B cell (primary cell): ENCODE measurements around the gene AIFM1. TPM values are rescaled to one million over a fixed set of nuclear protein-coding genes. Genes with fewer than 3 reads are reported as not detected.

ENCODE experiments used
- ATAC-seq: fragments of 200-7000 bp; cut with Tn5 transposase; one replicate; pipeline ENCODE4 v1.10.0; 2021; ENCODE audit warnings: low read depth, mild to moderate bottlenecking, moderate number of reproducible peaks, moderate library complexity
- CTCF ChIA-PET: fragments of 350-600 bp; sonication (Branson Sonifier 250); formaldehyde crosslinking; loops from one replicate; lab custom pipeline; 2021; ENCODE audit warnings: antibody characterized with exemption, inconsistent platforms; lab: Charles Lee
- POLR2A ChIA-PET: fragments of 350-600 bp; sonication (Branson Sonifier 250); formaldehyde crosslinking; loops from one replicate; lab custom pipeline; 2021; ENCODE audit warnings: antibody characterized with exemption; lab: Charles Lee
- DNase-seq: peaks from one replicate; pipeline ENCODE4 v3.0.0; 2013
- H2AFZ ChIP-seq: 2 replicates; pipeline ENCODE4 v1.6.1; 2012; ENCODE audit warnings: mild to moderate bottlenecking, low read depth, low read length; ENCODE audit not compliant: insufficient read depth, poor library complexity, severe bottlenecking
- H3K27ac ChIP-seq, 2 donors: 1 replicate in 1 of 2; 2 replicates in 1 of 2; pipeline ENCODE4 v1.5.1; 2012 to 2013; ENCODE audit warnings: low read length in 2 of 2, mild to moderate bottlenecking in 2 of 2, moderate library complexity in 1 of 2
- H3K27me3 ChIP-seq, 4 experiments: fragments of 200-600 bp in 1 of 4; sonication (generic) in 1 of 4; replicated peaks in 1 of 4; 1 replicate in 2 of 4; 2 replicates in 2 of 4; pipeline versions ENCODE4 v1.6.1 to v1.7.0; 2013 to 2016; ENCODE audit warnings: low read length in 3 of 4, mild to moderate bottlenecking in 2 of 4, mixed read lengths in 1 of 4, moderate library complexity in 1 of 4; ENCODE audit not compliant: insufficient read depth in 4 of 4, control insufficient read depth in 3 of 4; ENCODE audit errors: control extremely low read depth in 1 of 4
- H3K36me3 ChIP-seq, 2 experiments: replicated peaks in 1 of 2; 1 replicate in 1 of 2; 2 replicates in 1 of 2; pipeline versions ENCODE4 v1.6.1 to v1.7.1; 2013; ENCODE audit warnings: low read length in 1 of 2; ENCODE audit not compliant: insufficient read depth in 2 of 2, control insufficient read depth in 1 of 2; ENCODE audit errors: control extremely low read depth in 1 of 2, extremely low read depth in 1 of 2
- H3K4me1 ChIP-seq, 2 donors: fragments of 200-600 bp in 1 of 2; sonication (generic) in 1 of 2; 1 replicate in 1 of 2; 2 replicates in 1 of 2; pipeline versions ENCODE4 v1.5.1 to v1.6.1; 2013 to 2017; ENCODE audit warnings: low read length in 2 of 2; ENCODE audit not compliant: control insufficient read depth in 2 of 2, insufficient read depth in 2 of 2
- H3K4me2 ChIP-seq: replicated peaks from 2 replicates; pipeline ENCODE3; 2012; ENCODE audit warnings: mild to moderate bottlenecking, low read depth, low read length; ENCODE audit not compliant: poor library complexity, severe bottlenecking
- H3K4me3 ChIP-seq, 5 experiments: fragments of 200-600 bp in 1 of 5; sonication (generic) in 1 of 5; 1 replicate in 3 of 5; 2 replicates in 2 of 5; pipeline versions ENCODE4 v1.5.1 to v1.7.0; 2011 to 2016; ENCODE audit warnings: low read length in 4 of 5, mild to moderate bottlenecking in 4 of 5, low read depth in 2 of 5, control low read depth in 1 of 5, moderate library complexity in 1 of 5; ENCODE audit not compliant: insufficient read depth in 1 of 5; ENCODE audit errors: control extremely low read depth in 1 of 5, extremely low read depth in 1 of 5
- H3K79me2 ChIP-seq: fragments of 200-600 bp; sonication (generic); one replicate; pipeline ENCODE4 v1.6.0; 2016; ENCODE audit warnings: low read length; ENCODE audit not compliant: control insufficient read depth, insufficient read depth
- H3K9ac ChIP-seq: fragments of 200-600 bp; sonication (generic); 2 replicates; pipeline ENCODE4 v1.6.1; 2017; ENCODE audit warnings: mild to moderate bottlenecking, low read length, moderate library complexity
- H3K9me3 ChIP-seq, 3 donors: one replicate each; pipeline versions ENCODE4 v1.6.1 to v1.7.1; 2013; ENCODE audit warnings: low read length in 2 of 3; ENCODE audit not compliant: control insufficient read depth in 2 of 3, insufficient read depth in 1 of 3; ENCODE audit errors: control extremely low read depth in 1 of 3
- H4K20me1 ChIP-seq: 2 replicates; pipeline ENCODE4 v1.6.0; 2012; ENCODE audit warnings: mild to moderate bottlenecking, low read length; ENCODE audit not compliant: insufficient read depth, control insufficient read depth, poor library complexity, severe bottlenecking
- H3K27ac Mint-ChIP-seq: one replicate; pipeline ENCODE4 v1.8.0; 2021; ENCODE audit warnings: mixed read lengths
- H3K27me3 Mint-ChIP-seq: one replicate; pipeline ENCODE4 v1.8.0; 2021; ENCODE audit warnings: mixed read lengths
- H3K4me1 Mint-ChIP-seq: one replicate; pipeline ENCODE4 v1.8.0; 2021; ENCODE audit warnings: mixed read lengths
- H3K4me3 Mint-ChIP-seq: one replicate; pipeline ENCODE4 v1.8.0; 2021; ENCODE audit warnings: mixed read lengths
- H3K9me3 Mint-ChIP-seq: one replicate; pipeline ENCODE4 v1.8.0; 2022; ENCODE audit warnings: mixed read lengths; ENCODE audit not compliant: insufficient read depth
- EZH2 ChIP-seq: IDR thresholded peaks from 2 replicates; pipeline ENCODE4 v1.6.1; 2012; ENCODE audit warnings: borderline replicate concordance, low read depth, mild to moderate bottlenecking, moderate library complexity, low read length; ENCODE audit not compliant: insufficient read depth, poor library complexity, severe bottlenecking
- WGBS: methylation state at CpG from one replicate; pipeline ENCODE4 v1.1.5; 2013; ENCODE audit warnings: missing lambda C conversion rate; ENCODE audit not compliant: insufficient coverage; 5-methylcytosine and 5-hydroxymethylcytosine counted together
- intact Hi-C: fragments of 100-400 bp; cut with micrococcal nuclease; formaldehyde crosslinking; loops from one replicate; pipeline ENCODE4 v1.10.0; 2022
- polyA plus RNA-seq: library from polyadenylated mRNA; depleted of rRNA; stranded (reverse); fragments of >200 nt; gene quantifications from 2 replicates; pipeline ENCODE4 v1.2.3, GENCODE V29; 2012
- total RNA-seq, 2 donors: library from RNA; stranded (reverse); fragments of 120-200 nt in 1 of 2; gene quantifications; 1 replicate in 1 of 2; 2 replicates in 1 of 2; pipeline versions ENCODE4 v1.2.3 to v1.2.4, GENCODE V29; 2013 to 2022
- TF ChIP-seq, protein P1 (sequence below): fragments of 200-600 bp; IDR thresholded peaks from one replicate; pipeline ENCODE4 v1.8.0; 2022; ENCODE audit warnings: antibody characterized with exemption, mild to moderate bottlenecking

The AIFM1 gene
- total and polyA plus RNA-seq, 2 donors (not counting 1 experiment from before 2014, with no cell fraction given) = 11.4 to 15.9 TPM

- no peak for ATAC-seq
- POLR2A ChIA-PET = interaction anchor here (1.7 to 1.9 kb wide), 2 partner anchors 30 to 40 kb away, joined by 5 to 7 read pairs; no protein-coding TSS in a partner anchor
- WGBS = 100% methylated on average over 2 of the region's 7 CpGs
- Histone ChIP-seq H3K27me3 (no peaks in the 10 kb centered on the region), H3K9ac (no peak overlapping the region), H2AFZ (no peak overlapping the region), H3K36me3 (peaks cover 0 to 7% of the 10 kb centered on the region in 2 experiments), H3K4me2 (no peak overlapping the region), H3K9me3 (no peaks in the 10 kb centered on the region), H3K4me1 (peaks cover 42 to 50% of the 10 kb centered on the region in 2 donors), H3K4me3 (no peak overlapping the region), H3K79me2 (peaks cover 31% of the 10 kb centered on the region), H4K20me1 (no peaks in the 10 kb centered on the region), H3K27ac (peak overlapping the region in 1 of 2 donors; percentile 74)
- Mint-ChIP-seq H3K4me3 (no peak overlapping the region), H3K27me3 (no peaks in the 10 kb centered on the region), H3K9me3 (no peaks in the 10 kb centered on the region), H3K27ac (no peak overlapping the region), H3K4me1 (peaks cover 51% of the 10 kb centered on the region)
- no peak for TF ChIP-seq EZH2
- TF ChIP-seq, protein P1, sequence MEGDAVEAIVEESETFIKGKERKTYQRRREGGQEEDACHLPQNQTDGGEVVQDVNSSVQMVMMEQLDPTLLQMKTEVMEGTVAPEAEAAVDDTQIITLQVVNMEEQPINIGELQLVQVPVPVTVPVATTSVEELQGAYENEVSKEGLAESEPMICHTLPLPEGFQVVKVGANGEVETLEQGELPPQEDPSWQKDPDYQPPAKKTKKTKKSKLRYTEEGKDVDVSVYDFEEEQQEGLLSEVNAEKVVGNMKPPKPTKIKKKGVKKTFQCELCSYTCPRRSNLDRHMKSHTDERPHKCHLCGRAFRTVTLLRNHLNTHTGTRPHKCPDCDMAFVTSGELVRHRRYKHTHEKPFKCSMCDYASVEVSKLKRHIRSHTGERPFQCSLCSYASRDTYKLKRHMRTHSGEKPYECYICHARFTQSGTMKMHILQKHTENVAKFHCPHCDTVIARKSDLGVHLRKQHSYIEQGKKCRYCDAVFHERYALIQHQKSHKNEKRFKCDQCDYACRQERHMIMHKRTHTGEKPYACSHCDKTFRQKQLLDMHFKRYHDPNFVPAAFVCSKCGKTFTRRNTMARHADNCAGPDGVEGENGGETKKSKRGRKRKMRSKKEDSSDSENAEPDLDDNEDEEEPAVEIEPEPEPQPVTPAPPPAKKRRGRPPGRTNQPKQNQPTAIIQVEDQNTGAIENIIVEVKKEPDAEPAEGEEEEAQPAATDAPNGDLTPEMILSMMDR = no peak
- no peak for DNase-seq
- intact Hi-C loops = loop anchor here (5.0 kb wide), 1 partner anchor 86 kb away; the partner anchor contains the start of gene AIFM1
- CTCF ChIA-PET = interaction anchor here (0.8 to 6.6 kb wide), 18 partner anchors 9 to 836 kb away, joined by 3 to 164 read pairs (median 8); partner anchors contain the start of genes AIFM1 and RAB33A
Observed at GRCh38 chrX:130080791-130081367, 84.8 kb downstream of the AIFM1 start.

DNA sequence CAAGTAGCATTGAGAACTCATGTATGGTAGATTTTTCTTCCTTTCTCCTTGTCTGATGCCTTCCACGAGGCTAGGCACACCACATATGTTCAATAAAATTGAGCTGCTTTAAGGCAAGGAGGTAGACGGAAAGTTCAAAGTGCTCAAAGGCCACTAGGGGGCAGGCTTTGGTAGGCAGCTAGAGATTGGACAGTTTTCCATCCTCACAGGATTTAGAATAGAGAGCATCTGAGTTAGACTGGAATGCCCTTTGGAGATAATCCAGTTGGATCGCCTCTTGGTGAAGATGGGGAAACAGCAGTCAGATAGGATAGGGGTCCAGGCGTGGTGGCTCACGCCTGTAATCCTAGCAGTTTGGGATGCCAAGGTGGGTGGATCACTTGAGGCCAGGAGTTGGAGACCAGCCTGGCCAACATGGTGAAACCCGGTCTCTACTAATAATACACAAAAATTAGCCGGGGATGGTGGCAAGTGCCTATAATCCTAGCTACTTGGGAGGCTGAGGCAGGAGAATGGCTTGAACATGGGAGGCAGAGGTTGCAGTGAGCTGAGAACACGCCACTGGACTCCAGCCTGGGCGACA, 85.7 kb downstream of the AIFM1 start:
- Histone ChIP-seq H2AFZ (no peak overlapping the region), H3K9me3 (no peaks in the 10 kb centered on the region), H3K36me3 (peaks cover 0 to 7% of the 10 kb centered on the region in 2 experiments), H3K4me1 (peaks cover 32 to 40% of the 10 kb centered on the region in 2 donors), H3K79me2 (peaks cover 27% of the 10 kb centered on the region), H3K27ac (no peak overlapping the region), H4K20me1 (no peaks in the 10 kb centered on the region), H3K4me3 (no peak overlapping the region), H3K27me3 (no peaks in the 10 kb centered on the region), H3K4me2 (no peak overlapping the region), H3K9ac (no peak overlapping the region)
- WGBS = no CpG with 5 or more reads among the region's 9 CpGs
- Mint-ChIP-seq H3K4me3 (no peak overlapping the region), H3K27ac (peak overlapping the region; percentile 47), H3K9me3 (no peaks in the 10 kb centered on the region), H3K27me3 (no peaks in the 10 kb centered on the region), H3K4me1 (peaks cover 41% of the 10 kb centered on the region)
- ChIA-PET POLR2A (no interaction called here), CTCF (interaction anchor here (0.5 to 6.6 kb wide), 27 partner anchors 12 to 837 kb away, joined by 3 to 164 read pairs (median 6); partner anchors contain the start of genes AIFM1 and RAB33A)
- TF ChIP-seq, protein P1 = peak; percentile 72
- TF ChIP-seq EZH2 = no peak
- DNase-seq (peak; percentile 69), ATAC-seq (no peak)
- intact Hi-C loops = loop anchor here (1.0 to 5.0 kb wide), 2 partner anchors 87 to 112 kb away; partner anchors contain the start of gene AIFM1
